SKM-1 treated with dmso at 0.1 percent for 144 hours (cell line): ENCODE results near the gene CALCOCO2.
A peak's percentile ranks its signal among the peaks of the same experiment; 100 is the strongest.
"Not testable (repeated sequence)": the region's sequence is repeated elsewhere in the genome, so short reads cannot be mapped to it uniquely, and the experiment has no call there.

Experiments
- DNase-seq: peaks from one replicate; lab custom pipeline; 2025; ENCODE audit not compliant: unreplicated experiment; lab: John Stamatoyannopoulos, UW

The CALCOCO2 gene

GRCh38 chr17:48820936-48821335 is 9.9 kb upstream of the CALCOCO2 start:
- DNase-seq = not testable (repeated sequence)

DNA sequence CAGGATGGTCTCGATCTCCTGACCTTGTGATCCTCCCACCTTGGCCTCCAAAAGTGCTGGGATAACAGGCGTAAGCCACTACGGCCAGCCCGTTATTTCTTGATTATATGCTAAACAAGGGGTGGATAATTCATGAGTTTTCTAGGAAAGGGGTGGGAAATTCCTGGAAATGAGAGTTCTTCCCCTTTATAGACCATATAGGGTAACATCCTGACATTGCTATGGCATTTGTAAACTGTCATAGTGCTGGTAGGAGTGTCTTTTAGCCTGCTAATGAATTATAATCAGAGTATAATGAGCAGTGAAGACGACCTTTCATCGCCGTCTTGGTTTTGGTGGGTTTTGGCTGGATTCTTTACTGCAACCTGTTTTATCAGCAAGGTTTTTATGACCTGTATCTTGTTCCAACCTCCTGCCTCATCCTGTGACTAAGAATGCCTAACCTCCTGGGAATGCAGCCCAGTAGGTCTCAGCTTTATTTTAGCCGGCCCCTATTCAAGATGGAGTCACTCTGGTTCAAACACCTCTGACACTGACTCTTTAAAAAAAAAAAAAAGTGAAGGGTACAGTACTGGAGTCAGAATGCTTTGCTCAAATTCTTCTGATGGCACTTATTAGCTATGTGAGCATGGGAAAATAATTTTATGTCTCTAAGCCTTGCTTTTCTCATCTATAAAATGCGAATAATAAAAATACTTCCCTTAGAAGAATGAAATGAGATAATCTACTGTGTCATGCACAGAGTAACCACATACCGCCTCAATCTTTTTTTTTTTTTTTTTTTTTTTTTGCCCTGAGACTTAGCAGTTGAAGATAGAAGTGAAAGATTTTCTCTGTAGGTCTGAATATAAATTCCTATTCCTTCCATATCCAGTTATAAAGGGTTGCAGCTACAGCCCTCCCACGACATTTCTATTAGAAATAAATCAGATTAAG is 5.1 kb upstream of the CALCOCO2 start:
- DNase-seq = no peak

- no peak for DNase-seq
Observed at GRCh38 chr17:48831549-48831883, 681 bp downstream of the CALCOCO2 start.

GRCh38 chr17:48834973-48835372 is 4.1 kb downstream of the CALCOCO2 start:
- DNase-seq = no peak

DNA sequence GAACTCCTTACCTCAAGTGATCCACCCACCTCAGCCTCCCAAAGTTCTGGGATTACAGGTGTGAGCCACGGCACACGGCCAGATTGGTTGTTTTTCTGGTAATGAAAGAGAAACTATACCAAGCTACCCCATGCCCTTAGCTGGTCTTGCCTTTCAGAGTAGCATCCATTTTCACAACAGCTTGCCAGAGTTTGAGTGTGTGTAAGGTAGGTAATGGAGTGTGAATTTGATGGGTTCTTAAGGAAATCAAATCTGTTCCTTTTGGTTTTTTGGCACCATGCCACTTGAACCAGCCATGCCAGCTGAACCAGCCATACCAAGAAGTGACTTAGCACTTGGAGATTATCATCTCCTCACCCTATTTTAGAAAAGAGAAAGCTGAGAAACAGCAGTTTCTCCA is 5.1 kb downstream of the CALCOCO2 start:
- no peak for DNase-seq

- peak; percentile 50 for DNase-seq
Observed at GRCh38 chr17:48837458-48837857, 6.6 kb downstream of the CALCOCO2 start.

DNA sequence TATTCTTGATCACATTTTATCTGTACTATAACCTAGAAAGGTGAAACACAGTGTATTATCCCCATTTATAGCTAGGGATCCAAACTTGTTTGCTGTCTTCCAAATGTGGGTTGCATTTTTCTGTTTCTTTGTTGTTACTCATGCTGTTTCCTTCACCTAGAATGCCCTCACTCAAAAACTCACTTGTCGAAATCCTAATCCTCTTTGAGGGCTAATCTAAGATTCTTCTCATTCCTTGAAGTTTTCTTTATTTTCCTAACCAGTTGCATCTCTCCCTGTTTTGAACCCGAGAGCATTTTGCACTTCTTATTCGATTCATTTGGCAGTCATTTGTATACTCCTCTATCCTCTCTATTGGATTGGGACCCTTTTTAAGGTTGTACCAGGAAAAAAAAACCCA is 9.6 kb downstream of the CALCOCO2 start:
- no peak for DNase-seq

DNA sequence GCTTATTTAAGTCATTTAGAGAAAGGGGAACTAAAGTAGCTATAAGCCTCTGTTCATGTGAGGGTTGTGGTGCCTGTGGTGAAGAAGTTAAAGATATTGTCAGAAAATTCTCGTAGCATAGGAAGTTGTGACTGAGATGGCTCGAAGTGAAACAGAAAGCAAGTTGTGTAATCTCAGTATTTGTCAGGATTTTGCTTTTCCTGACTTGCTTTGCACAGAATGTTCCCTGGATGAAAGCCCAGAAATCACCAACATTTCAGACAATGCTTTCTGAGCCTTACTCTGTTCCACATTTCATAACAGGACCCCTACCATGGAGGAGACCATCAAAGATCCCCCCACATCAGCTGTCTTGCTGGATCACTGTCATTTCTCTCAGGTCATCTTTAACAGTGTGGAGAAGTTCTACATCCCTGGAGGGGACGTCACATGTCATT is 10.6 kb downstream of the CALCOCO2 start:
- peak; percentile 89 for DNase-seq

DNA sequence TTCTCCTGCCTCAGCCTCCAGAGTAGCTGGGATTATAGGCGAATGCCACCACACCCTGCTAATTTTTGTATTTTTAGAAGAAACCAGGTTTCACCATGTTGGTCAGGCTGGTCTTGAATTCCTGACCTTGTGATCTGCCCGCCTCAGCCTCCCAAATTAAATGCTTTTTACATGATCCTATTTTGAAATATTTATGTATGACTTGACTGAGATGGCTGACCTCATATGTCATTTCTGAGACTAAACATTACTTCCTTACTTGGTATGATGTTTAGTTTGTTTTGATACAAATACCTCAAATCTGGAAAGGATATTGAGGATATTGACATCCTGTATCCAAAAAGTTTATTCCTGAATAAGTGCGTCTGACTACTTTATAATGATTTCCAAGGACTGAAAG is 11.9 kb downstream of the CALCOCO2 start:
- no peak for DNase-seq

- DNase-seq = no peak
Observed at GRCh38 chr17:48843187-48843900, 12.5 kb downstream of the CALCOCO2 start.

- DNase-seq = no peak
Observed at GRCh38 chr17:48850792-48851323, 20.0 kb downstream of the CALCOCO2 start.

DNA sequence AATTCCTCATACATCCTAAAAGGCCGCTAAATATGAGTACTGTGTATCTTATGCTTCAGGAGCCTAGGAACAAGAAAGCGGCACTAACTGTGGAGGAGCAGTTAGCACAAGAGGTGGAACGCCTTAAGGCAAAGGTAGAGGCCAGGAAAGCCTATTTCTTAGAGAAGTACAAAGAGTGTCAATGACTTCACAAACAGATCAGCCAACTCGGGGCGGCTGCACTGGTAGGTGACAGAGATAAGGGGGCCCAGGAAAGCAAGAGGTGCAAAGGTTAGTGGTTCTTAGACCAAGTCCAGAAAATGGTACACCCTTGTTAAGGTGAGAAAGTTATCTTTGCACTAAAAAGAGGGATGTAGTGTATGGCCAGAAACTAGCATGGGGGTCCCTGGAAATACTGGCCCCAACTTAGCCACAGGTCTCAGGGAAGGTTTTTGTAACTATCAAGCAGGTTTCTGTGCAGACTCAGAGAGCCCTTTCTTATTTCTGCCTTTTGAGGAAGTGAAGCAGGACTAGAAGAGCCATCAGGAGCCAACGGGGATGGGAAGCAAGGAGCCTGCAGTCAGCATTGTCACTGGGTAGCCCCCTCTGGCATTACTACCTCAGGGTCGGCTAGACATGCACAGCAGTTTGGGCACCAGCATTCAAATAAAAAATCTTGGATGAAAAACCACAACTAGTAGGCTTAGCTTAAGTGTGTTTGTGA is 24.1 kb downstream of the CALCOCO2 start:
- no peak for DNase-seq

GRCh38 chr17:48856122-48856821 is 25.4 kb downstream of the CALCOCO2 start:
- no peak for DNase-seq

DNA sequence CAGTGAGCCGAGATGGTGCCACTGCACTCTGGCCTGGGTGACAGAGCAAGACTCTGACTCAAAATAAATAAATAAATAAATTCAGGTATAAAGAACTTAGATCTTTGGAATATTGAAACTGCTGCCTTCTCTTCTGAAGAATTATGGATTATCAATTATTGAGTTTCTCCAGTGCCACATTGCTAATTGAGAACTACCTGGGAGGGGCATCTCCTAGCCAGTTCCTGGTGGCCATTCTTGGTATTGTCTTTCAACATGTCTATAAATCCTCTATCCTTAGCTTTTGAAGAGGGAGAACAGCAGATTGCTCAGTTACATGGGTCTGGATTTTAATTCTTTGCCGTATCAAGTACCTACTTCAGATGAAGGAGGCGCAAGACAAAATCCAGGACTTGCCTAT is 29.2 kb downstream of the CALCOCO2 start:
- DNase-seq = no peak

DNA sequence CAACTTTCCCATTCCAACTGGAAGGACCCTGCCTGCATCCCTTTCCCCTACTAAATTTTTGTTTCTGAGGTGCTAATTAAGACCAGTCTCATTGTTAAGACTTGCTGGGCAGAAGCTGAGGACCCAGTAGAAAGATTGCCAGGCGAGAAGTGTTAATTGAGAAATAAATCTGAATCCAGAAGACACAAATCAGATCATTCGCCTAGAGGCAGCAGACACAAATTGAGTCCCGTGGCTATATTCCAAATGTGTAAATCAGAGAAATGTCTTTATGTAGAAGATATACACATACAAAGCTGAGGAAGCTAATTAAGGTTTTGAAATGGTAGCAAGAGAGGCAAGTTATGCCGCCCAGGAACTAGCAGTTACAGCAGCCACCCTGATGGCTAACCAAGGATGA is 29.6 kb downstream of the CALCOCO2 start:
- DNase-seq = no peak

GRCh38 chr17:48868916-48869500 is 38.2 kb downstream of the CALCOCO2 start:
- DNase-seq = no peak

DNA sequence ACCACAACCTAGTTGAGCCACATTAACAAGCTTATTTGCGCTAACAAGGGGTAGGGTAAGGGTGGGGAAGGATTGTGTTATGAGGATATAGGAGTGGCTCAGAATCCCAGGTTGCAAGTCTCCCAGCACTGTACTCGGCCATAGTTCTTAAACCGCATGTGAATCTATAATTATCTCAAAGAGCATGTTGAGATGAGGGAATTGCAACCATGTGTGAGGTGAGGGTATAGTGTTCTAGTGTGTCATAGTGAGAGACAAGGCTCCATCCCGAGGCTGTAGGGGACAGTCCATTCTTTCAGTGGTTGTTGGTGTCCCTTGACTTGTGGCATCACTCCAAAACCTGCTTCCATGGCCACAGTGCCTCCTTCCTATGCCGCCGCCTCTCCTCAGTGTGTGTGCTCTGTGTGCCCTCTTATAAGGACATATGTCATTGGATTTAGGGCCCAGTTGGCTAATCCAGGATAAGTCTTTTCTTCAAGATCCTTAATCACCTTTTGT is 39.0 kb downstream of the CALCOCO2 start:
- no peak for DNase-seq

GRCh38 chr17:48871035-48871550 is 40.3 kb downstream of the CALCOCO2 start:
- DNase-seq = no peak

DNA sequence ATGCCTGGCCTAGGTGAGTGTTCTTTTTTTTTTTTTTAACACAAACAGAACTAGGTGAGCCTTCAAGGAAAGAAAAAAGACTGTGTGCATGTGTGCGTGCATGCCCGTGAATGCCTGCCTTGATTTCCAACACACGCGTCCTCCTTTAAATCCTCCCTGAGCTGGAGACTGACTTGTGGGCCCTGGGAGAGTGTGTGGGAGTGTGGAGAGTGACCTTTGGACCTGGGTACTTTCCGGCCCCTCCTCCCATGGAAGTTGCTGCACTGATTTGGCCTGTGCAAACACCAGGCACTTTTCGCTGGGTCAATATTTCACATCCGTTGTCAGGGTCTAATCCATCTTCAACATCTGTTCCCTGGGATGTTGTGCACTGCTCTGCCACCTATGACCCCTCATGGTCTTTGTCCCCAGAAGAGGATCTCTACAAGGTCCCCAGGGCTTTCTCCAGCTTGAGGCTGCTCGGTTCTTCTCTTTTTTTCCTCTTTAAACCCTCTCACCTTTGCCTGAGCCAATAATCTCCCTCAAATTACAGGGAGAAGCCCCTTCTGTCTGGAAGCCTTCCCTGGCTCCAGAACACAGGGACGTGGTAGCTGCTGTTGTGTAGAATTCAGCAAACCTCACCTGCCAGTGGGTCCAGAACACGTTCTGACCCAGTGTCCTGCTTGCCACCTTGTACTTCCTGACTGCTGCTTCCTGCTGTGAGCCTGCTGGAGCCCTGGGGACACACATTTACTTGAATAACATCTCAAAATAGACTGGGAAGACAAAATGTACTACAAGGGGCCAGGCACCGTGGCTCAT is 40.9 kb downstream of the CALCOCO2 start:
- DNase-seq = no peak
